Measurements from ENCODE around the gene POMP.
"Not testable (repeated sequence)": the region's sequence is repeated elsewhere in the genome, so short reads cannot be mapped to it uniquely, and the experiment has no call there.

POMP gene

DNA sequence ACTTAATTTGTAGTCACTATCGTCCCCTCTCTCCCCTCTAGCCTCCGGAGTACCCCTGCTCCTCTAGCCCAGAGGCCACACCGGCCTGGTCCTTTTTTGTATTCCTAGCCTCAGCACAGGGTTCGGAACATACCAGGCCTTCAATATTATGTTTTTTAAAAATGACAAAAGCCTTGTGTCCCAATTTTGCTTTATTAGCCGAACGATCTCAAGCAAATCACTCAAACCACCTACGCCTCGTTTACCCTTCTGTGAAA lies 463 bp upstream of the POMP start:
- ATAC-seq = no peak
- H3K4me1 Mint-ChIP-seq = peaks cover 60% of the 10 kb centered on the region
- peak overlapping the region; percentile 98 for H3K27ac Mint-ChIP-seq
- DNase-seq = no peak
- no peaks in the 10 kb centered on the region for H3K9me3 Mint-ChIP-seq
- H3K4me3 Mint-ChIP-seq = peak overlapping the region; percentile 86 to 97
- no peaks in the 10 kb centered on the region for H3K27me3 Mint-ChIP-seq

- peak; percentile 83 for ATAC-seq
- Mint-ChIP-seq H3K27me3 (no peaks in the 10 kb centered on the region), H3K27ac (peak overlapping the region; percentile 98), H3K9me3 (no peaks in the 10 kb centered on the region), H3K4me1 (peaks cover 62% of the 10 kb centered on the region), H3K4me3 (peak overlapping the region; percentile 86 to 97)
- DNase-seq = no peak
These were observed 666 bp downstream of the POMP start for GRCh38 chr13:28659621-28659970.

DNA sequence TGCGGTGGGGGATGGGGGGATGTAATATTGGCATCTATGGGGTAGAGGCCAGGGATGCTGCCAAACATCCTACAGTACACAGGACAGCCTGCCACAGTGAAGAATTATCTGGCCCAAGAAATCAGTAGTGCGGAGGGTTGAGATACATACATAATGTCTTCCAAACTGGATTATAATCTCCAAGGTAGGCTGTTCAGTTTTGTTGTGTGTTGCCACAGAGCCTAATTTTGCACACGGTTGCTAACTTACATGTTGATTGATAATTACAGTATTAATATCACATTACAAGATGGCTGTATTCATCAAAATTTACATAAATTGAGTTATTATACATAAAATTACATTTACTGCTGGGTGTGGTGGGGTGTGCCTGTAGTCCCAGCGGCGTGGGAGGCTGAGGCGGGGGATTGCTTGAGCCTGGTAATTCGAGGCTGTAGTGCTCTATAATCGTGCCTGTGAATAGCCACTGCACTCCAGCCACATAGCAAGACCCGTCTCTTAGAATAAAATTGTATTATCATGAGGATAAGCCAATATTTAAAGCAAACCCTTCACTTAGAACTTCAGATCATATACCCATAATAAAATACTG lies 8.1 kb downstream of the POMP start:
- H3K9me3 Mint-ChIP-seq = no peaks in the 10 kb centered on the region
- peaks cover 20% of the 10 kb centered on the region for H3K4me1 Mint-ChIP-seq
- peak overlapping the region in 1 of 2 donors; percentile 79 for H3K27ac Mint-ChIP-seq
- ATAC-seq (no peak), DNase-seq (no peak)
- H3K27me3 Mint-ChIP-seq = no peaks in the 10 kb centered on the region
- H3K4me3 Mint-ChIP-seq = no peak overlapping the region

DNA sequence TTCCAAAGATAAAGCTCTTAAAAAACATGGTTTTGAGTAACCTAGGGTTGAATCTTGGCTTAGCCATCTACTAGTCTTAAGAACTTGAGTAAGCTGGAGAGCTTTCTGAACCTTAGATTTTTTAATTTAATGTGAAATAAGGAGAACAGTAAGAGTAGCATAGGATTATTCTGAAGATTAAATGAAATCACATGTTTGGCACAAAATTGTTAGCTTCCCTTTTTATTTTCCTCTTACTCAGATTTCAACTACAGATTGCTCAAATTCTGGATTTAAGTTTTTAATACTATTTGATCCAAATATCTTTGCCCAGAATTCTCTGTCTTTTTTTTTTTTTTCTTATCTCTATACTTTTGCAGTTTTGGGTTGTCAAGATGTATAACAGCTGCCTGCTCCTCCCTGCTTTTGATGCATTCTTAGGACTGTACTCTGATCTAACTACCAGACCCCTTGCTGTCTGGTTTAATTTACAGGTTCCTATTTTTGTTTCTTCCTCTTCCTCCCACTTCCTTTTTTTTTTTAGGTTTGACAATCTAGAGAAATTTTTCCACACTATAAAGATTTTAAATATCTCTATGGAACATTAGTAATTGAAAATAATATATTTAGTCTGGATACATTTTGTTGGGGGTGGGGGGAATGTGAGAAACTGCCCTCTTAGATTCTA lies 12.3 kb downstream of the POMP start:
- no peak for DNase-seq
- Mint-ChIP-seq H3K4me3 (no peak overlapping the region), H3K27ac (no peak overlapping the region), H3K27me3 (no peaks in the 10 kb centered on the region), H3K9me3 (no peaks in the 10 kb centered on the region), H3K4me1 (peaks cover 6% of the 10 kb centered on the region)
- ATAC-seq = no peak

DNA sequence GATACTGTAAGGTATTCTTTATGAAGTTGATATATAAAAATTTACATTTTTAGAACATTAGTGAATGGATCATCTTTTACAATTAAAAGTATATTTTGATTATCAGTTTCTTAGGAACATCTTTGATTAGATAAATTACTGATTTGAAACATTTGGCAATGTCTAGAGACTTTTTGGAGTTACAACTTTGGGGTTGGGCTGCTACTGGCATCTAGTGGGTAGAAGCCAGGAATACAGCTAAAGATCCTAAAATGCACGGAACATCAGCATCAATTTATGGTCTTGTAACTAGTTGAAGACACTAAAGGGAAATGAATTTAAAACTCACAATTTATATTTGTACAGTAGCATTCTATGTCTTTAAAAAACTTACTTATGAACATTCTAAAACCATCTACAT lies 19.9 kb downstream of the POMP start:
- Mint-ChIP-seq H3K4me1 (no peaks in the 10 kb centered on the region), H3K4me3 (no peak overlapping the region), H3K9me3 (no peaks in the 10 kb centered on the region), H3K27ac (no peak overlapping the region), H3K27me3 (no peaks in the 10 kb centered on the region)
- DNase-seq (no peak), ATAC-seq (no peak)

DNA sequence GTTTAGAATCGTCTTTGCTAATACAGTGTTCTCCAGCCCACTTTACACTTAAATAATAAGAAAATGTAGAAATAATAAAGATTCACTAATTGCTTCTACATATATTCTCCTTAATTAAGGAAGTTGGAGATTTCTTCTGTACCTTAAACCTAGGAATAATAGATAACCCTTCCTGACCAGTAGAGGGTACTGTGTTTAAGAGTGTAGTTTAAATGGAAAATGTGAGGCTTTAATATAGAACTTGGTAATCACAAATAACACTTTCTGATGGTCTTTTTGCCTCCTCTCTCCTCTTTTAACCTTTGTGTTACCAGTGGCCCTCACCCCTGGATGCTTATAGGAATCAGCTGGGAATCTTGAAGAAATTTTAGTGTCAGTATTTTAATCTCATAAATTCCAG lies 20.7 kb downstream of the POMP start:
- no peak overlapping the region for H3K4me3 Mint-ChIP-seq
- H3K27me3 Mint-ChIP-seq = no peaks in the 10 kb centered on the region
- H3K4me1 Mint-ChIP-seq = no peaks in the 10 kb centered on the region
- no peaks in the 10 kb centered on the region for H3K9me3 Mint-ChIP-seq
- ATAC-seq (no peak), DNase-seq (no peak)
- no peak overlapping the region for H3K27ac Mint-ChIP-seq

GRCh38 chr13:28680541-28680940 lies 21.6 kb downstream of the POMP start:
- H3K4me1 Mint-ChIP-seq = no peaks in the 10 kb centered on the region
- no peaks in the 10 kb centered on the region for H3K27me3 Mint-ChIP-seq
- no peak for DNase-seq
- H3K4me3 Mint-ChIP-seq = no peak overlapping the region
- ATAC-seq = no peak
- H3K9me3 Mint-ChIP-seq = no peaks in the 10 kb centered on the region
- no peak overlapping the region for H3K27ac Mint-ChIP-seq

DNA sequence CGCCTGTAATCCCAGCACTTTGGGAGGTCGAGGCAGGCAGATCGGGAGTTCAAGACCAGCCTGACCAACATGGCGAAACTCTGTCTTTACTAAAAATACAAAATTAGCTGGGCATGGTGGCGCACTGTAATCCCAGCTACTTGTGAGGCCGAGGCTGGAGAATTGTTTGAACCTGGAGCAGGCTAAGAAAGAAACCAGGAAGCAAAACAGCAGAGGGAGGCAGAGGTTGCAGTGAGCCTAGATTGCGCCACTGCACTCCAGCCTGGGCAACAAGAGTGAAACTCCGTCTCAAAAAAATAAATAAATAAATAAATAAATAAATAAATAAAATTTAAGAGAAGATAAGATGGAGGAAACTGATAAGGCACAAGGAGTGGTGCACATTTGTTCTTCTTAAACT lies 24.2 kb downstream of the POMP start:
- not testable (repeated sequence) for H3K4me1 Mint-ChIP-seq, H3K4me3 Mint-ChIP-seq, H3K9me3 Mint-ChIP-seq, ATAC-seq, H3K27ac Mint-ChIP-seq, H3K27me3 Mint-ChIP-seq, DNase-seq

- Mint-ChIP-seq H3K4me1 (no peaks in the 10 kb centered on the region), H3K27ac (no peak overlapping the region), H3K27me3 (no peaks in the 10 kb centered on the region), H3K4me3 (no peak overlapping the region), H3K9me3 (no peaks in the 10 kb centered on the region)
- DNase-seq (no peak), ATAC-seq (peak; percentile 15)
These were observed 25.3 kb downstream of the POMP start for GRCh38 chr13:28684257-28684656.

DNA sequence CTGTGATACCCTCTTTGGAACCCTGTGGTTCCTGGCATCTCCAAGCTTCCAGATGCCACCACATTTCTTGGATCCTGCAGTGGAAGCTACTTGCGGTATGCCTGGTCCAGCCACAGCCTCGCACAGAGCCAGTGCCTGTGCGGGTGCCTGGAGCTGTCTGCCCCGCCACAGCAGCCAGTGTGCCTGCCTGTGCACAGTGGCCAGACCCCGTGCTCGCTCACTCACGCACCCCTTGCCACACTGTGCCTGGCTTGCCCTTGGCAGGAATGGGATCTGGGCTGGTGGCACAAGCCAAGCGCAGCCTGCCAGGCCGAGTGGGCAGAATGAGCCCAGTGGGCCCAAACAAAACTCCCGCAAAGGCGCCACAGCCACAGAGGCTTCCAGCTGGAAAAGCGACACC lies 26.2 kb downstream of the POMP start:
- no peak for ATAC-seq
- peaks cover 8% of the 10 kb centered on the region in 2 donors for H3K9me3 Mint-ChIP-seq
- no peaks in the 10 kb centered on the region for H3K4me1 Mint-ChIP-seq
- H3K27me3 Mint-ChIP-seq = no peaks in the 10 kb centered on the region
- no peak overlapping the region for H3K27ac Mint-ChIP-seq
- H3K4me3 Mint-ChIP-seq = no peak overlapping the region
- DNase-seq = no peak

DNA sequence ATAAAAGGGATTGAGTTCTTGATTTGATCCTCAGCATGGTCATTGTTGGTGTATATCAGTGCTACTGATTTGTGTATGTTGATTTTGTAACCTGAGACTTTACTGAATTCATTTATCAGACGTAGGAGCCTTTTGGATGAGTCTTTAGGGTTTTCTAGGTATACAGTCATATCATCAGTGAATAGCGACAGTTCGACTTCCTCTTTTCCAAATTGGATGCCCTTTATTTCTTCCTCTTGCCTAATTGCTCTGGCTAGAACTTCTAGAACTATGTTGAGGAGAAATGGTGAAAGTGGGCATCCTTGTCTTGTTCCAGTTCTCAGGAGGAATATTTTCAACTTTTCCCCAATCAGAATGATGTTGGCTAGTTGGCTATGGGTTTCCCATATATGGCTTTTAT lies 27.0 kb downstream of the POMP start:
- no peak for DNase-seq
- H3K27ac Mint-ChIP-seq = no peak overlapping the region
- no peaks in the 10 kb centered on the region for H3K27me3 Mint-ChIP-seq
- ATAC-seq = no peak
- peaks cover 9 to 14% of the 10 kb centered on the region in 2 donors for H3K9me3 Mint-ChIP-seq
- H3K4me3 Mint-ChIP-seq = no peak overlapping the region
- no peaks in the 10 kb centered on the region for H3K4me1 Mint-ChIP-seq

DNA sequence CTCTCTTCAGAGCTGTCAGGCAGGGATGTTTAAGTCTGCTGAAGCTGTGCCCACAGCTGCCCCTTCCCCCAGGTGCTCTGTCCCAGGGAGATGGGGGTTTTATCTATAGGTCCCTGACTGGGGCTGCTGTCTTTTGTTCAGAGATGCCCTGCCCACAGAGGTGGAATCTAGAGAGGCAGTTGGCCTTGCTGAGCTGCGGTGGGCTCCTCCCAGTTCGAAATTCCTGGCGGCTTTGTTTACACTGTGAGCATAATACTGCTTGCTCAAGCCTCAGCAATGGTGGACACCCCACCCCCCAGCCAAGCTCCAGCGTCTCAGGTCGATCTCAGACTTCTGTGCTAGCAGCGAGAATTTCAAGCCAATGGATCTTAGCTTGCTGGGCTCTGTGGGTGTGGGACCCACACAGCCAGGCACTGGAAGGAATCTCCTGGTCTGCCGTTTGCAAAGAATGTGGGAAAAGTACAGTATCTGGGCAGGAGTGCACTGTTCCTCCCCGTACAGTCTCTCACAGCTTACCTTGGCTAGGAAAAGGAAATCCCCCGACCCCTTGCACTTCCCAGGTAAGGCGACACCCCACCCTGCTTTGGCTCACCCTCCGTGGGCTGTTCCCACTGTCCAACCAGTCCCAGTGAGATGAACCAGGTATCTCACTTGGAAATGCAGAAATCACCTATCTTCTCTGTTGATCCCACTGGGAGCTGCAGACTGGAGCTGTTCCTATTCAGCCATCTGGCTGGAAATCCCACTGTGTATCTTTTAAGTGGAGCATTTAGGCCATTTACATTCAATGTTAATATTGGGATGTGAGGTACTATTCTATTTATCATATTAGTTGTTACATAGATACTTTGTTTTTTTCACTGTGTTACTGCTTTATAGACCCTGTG lies 34.9 kb downstream of the POMP start:
- ATAC-seq, H3K4me1 Mint-ChIP-seq, H3K27me3 Mint-ChIP-seq, H3K27ac Mint-ChIP-seq, H3K4me3 Mint-ChIP-seq, DNase-seq: not testable (repeated sequence)
- H3K9me3 Mint-ChIP-seq = peaks cover 24 to 33% of the 10 kb centered on the region in 2 donors

DNA sequence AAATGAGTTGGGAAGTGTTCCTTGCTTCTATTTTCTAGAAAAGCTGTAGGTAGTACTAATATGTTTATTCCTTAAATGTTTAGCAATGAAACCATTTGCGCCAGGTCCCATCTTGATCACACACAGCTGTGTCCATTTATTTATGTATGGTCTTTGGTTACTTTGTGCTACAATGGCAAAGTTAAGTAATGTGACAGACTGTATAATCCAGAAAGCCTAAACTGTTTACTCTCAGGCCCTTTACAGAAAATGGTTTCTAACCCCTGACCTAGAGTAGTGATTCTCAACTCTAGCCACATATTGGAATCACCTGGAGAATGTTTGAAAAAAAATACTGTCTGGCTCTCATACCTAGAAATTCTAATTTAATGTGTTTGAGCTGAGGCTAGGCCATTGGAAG lies 38.5 kb downstream of the POMP start:
- ATAC-seq = no peak
- Mint-ChIP-seq H3K9me3 (peaks cover 5 to 6% of the 10 kb centered on the region in 2 donors), H3K4me1 (no peaks in the 10 kb centered on the region)

DNA sequence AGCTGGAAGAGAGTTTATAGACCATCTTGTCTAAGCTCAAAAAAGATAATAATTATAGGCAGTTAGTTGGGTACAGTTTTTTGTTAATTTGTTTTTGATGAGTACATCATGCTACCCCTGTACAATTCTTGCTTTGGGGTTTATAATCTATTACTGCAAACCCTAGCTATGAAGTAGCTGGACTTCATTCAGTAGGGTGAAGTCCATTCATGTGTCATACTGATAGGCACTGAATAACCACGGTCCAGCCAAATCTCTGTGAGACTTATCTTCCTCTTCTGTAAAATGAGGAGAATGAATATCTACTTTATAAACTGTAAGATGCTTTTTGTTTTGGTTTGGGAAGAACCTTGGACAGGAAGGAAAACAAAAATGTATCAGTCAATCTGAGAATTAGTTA lies 40.3 kb downstream of the POMP start:
- no peak for ATAC-seq
- H3K27me3 Mint-ChIP-seq = no peaks in the 10 kb centered on the region
- DNase-seq = no peak
- no peaks in the 10 kb centered on the region for H3K9me3 Mint-ChIP-seq
- H3K27ac Mint-ChIP-seq = peak overlapping the region in 1 of 2 donors; percentile 71
- H3K4me1 Mint-ChIP-seq = no peaks in the 10 kb centered on the region
- H3K4me3 Mint-ChIP-seq = no peak overlapping the region

More for the DNA sequence above, 38.5 kb downstream of the POMP start:
- Mint-ChIP-seq H3K27me3 (no peaks in the 10 kb centered on the region), H3K4me3 (no peak overlapping the region), H3K27ac (no peak overlapping the region)
- no peak for DNase-seq

GRCh38 chr13:28704282-28704681 lies 45.4 kb downstream of the POMP start:
- Mint-ChIP-seq H3K27ac (no peak overlapping the region), H3K4me1 (peaks cover 9% of the 10 kb centered on the region), H3K27me3 (no peaks in the 10 kb centered on the region), H3K4me3 (no peak overlapping the region), H3K9me3 (no peaks in the 10 kb centered on the region)
- DNase-seq = no peak
- no peak for ATAC-seq

DNA sequence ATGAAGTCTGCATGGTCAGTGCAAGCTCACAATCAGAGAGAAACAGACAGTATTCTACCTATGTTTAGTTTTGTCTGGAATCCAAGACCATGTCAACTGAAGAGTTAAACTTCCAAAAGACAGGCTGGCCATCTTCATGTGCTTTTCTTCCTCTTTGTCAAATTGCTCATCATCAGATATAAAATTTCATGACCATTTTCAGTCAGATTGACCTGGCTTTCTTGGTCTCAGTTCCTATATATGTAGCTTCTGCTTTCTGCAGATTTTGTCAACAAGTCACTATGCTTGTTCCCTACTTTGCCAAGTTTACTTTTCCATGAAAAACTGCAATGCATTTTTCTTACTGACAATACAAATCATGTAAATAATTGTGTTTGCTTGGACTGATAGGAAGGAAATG lies 46.0 kb downstream of the POMP start:
- Mint-ChIP-seq H3K9me3 (no peaks in the 10 kb centered on the region), H3K4me1 (peaks cover 9% of the 10 kb centered on the region), H3K4me3 (no peak overlapping the region), H3K27ac (no peak overlapping the region), H3K27me3 (no peaks in the 10 kb centered on the region)
- DNase-seq (no peak), ATAC-seq (no peak)

All from stimulated activated naive CD8-positive, alpha-beta T cell treated with anti-CD3 and anti-CD28 coated beads, Interleukin-15, amount 100 ng/mL, for 72 hours (primary cell).